ENCODE results near the gene PPM1J.

The PPM1J gene

DNA sequence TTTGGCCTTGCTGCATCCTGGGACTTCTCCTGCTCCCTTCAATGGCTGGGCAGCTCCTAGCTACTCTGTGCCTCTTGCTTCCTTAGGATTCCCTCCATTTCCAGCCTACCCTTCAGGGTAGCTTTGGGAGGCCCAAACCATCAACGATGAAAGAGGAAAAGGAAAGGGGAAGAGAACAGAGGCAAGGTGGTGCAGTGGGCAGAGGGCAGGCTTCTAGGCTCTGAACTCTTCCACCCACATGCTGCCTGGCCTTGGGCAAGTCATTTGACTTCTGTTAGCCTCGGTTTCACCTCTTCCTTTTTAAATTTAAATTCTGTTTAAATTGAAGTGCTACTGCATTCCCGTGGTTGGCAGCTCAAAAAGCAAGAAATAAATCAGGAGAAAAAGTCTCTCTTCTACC, 5.7 kb upstream of the PPM1J start:
- DNase-seq = no peak

DNA sequence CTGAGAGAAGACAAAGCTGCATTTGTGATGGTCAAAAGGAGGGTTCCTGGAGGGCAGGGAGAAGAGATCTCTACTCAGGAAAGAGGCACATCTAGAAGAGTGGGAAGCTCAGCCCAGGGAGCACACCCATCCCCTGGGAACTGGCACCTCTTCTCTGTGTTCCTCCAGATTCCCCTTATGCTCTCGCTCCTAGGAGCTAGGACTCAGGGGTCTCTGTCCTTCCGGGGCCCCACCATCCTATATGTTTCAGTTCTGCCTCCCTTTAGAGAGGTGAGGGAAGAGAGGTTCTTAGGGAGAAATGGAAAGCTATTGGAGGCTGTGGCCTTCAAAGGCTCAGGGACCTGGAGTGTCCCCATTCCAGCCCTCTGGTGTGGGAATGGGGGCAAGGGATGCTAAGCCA, 4.6 kb upstream of the PPM1J start:
- DNase-seq = no peak

DNA sequence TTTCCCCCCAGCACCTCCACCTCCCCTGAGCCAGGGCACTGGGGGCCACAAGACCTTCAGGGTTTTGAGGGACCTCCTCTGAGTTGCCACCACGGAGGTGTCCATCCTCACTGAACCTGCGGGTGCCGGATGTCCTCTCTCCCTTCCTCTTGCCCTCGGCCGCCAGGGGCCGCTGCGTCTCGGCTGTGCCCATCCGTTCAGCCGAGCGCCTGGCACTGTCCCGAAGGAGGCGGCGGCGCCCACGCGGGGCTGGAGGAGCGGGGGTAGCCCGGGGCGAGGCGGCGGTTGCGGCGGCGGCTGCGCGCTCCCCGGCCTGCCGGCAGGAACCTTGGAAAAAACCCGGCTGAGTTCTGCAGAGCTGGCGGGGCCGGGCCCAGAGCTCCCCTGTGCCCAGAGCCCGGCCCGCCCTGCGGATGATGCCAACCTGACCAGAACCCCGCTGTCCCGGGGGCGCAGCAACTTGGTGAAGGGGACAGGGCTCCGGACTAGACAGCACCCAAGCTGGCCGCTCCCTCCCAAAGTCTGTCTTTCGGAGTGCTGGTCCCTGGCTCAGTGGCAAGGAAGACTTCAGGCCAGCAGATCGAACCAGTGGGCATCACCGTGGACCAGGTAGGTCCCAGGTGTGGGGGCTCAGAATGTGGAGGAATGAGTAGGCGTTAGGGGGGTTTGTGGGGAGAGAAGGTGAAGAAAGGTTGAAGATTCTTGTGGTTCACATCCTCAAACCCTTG, 3.7 kb upstream of the PPM1J start:
- peak; percentile 86 for DNase-seq

DNA sequence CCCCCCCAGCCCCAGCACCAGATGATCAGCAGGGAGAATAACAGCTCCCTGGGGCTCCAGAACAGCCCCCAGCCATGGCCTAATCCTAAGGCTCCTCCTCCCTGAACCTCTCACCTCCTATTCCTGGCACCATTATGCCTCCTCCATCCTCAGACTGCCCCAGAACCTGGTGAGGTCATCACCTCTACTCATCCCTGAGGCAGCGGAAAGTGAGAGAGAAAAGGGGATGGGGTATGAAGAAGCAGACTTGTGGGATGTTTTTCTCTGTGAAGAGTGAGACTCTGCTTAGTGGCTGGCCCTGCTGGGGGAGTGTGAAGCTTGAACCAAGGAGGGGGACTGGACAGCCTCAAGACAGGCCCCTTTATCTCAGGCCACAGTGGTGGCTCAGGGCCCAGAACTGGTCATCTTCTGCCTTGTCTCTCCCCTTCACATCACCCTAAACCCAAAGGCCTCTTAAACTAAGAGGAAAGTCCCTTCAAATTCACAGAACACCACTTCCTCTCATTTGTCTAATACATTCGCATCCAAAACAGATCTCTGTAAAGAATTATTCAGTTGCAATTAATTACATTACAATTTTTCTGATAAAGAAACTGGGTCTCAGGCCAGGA, 2.2 kb upstream of the PPM1J start:
- DNase-seq = no peak

GRCh38 chr1:112716133-112716720, 1.1 kb upstream of the PPM1J start:
- DNase-seq = peak; percentile 98

GRCh38 chr1:112714313-112715263, 544 bp downstream of the PPM1J start:
- DNase-seq = peak; percentile 58

GRCh38 chr1:112713466-112714312, 1.4 kb downstream of the PPM1J start:
- no peak for DNase-seq

GRCh38 chr1:112712701-112713128, 2.4 kb downstream of the PPM1J start:
- DNase-seq = no peak

DNA sequence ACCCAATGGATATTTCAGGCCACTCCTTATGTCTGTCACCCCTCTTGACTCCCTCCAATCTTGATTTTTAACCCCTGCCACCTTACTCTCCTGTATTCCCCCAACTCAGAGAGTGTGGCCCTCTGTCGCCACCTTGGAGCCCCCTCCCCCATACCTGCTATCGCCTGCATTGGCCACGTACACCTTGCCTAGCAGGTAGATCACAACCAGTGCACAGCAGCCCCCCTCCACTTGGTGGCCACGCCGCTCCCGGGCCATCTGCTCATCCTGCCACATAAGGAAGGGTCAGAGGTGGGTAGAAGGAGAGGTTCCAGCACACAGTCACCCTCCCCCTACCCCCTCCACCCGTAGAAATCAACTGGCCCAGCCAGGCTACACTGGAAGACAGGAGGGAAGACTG, 2.9 kb downstream of the PPM1J start:
- DNase-seq = no peak

DNA sequence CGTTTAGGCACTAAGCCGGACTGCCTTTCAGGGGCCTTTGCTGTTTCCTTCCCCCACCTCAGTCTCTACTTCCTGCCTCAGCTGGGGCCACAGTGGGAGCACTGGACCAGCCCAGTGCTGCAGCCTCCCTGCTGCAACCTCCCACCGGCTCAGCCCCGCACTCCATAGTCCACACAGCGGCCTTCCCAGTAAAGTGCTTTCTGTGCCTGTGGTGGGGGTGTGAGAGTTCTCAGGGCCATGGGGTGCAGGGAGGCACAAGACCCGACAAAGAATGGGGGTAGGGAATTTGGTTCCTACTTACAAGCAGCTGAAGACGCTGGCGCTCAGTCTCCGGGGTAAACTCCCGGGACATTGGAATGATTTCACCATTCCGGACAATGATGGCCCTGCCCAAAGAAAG, 3.5 kb downstream of the PPM1J start:
- DNase-seq = no peak

- DNase-seq = no peak
These were observed 4.1 kb downstream of the PPM1J start for GRCh38 chr1:112711041-112711440.

- DNase-seq = no peak
These were observed 4.5 kb downstream of the PPM1J start for GRCh38 chr1:112710586-112710985.

GRCh38 chr1:112710159-112710558, 5.0 kb downstream of the PPM1J start:
- DNase-seq = no peak

GRCh38 chr1:112708489-112708888, 6.6 kb downstream of the PPM1J start:
- DNase-seq = no peak

- DNase-seq = no peak
These were observed 7.1 kb downstream of the PPM1J start for GRCh38 chr1:112708002-112708448.

DNA sequence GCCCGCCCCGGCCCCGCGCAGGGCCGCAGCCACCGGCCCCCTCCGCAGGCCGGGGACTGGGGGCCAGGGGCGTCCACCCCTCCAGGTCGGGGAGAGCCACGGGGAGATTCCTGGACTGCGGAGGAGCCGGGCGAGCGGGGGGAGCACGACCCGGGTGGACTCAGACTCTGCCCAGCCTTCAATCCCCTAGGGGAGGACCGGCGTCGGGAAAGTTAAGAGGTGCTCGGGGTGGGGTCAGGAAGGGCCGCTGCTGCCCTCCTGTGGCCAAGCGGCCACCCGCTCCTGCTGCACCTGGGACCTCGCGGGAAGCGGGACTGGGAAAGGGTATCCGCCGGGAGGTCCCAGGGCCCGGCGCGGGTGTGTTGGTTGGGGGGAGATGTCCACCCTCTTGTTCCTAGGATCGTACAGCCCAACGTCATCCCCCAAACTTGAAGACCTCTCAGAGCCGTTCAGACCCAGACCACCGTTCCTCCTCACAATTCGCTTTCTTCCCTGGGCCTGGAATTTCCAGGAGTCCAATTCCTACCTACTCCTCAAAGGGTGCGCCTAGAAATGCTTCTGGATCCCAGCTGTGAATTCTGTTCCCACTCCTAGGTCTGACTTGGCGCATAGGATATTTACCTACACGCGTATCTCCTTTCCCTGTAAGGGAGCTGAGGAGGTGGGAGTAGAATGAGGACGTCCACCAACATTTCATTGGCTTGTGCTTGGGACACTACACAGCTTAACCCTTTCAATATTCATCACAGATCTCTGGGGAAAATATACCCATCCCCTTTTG, 7.7 kb downstream of the PPM1J start:
- peak; percentile 94 for DNase-seq

DNA sequence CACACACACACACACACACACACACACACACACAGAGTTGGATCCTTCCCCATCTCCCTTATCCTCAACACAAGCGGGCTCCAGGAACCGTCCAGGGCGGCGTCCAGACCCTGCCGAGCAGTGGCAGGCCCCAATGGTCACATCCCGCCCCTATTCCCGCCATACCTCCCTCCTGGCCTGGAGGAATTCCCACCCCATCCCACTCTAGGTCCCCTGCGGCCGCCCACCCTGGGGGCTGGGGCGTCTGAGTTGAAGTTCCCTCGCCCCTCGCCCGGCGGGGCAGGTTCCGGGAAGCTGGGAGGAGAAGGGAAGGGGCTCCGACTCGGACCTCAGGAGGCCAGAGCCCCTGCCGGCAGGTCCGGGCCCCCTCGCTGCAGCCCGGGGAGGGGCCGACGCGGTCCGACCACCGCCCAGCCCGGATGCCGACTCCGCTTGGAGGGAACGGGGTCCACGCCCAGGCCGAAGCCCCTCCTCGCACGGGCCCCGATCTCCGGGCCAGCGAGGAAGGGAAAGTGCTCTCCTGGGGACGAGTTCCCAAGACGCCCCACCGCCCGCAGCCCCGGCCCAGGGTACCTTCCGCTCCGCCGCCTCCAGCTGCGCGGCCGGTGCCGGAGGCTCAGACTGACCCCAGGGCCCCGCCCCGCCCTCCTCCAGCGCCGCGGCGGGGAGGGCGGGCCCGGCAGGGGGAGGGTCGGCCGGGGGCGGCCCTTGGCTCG, 8.5 kb downstream of the PPM1J start, which contains the start of gene RHOC:
TSS of gene RHOC (minus strand) at position 623 of the 716 bp plus-strand sequence. CDS start 3,328 bp downstream, outside the sequence.
- DNase-seq = peak; percentile 80

GRCh38 chr1:112704934-112705627, 10.1 kb downstream of the PPM1J start:
- DNase-seq = peak; percentile 94

DNA sequence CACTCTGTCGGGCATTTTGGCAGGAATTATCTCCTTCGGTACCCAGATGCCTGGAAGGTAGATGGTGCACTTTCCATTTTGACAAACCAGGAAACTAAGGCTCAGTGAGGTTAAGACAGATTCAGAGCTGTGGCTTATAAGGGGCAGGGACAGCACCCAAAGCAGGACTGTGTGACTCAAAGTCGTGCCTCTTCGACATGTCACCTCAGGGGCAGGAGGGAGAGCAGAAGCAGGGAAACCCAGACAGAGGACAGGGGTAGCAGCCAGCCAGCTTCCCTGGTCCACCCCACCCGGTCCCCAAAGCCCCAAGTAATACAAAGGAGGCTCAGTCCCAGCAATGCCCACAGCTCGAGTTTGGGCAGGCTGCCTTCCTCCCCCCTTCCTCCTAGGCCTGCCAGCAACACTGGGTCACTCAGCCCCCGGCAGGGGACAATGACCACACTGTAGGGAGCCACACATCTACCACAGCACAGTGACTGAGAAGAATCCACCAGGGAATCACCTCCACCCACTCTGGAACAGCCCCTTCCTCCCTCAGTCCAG, 10.7 kb downstream of the PPM1J start:
- no peak for DNase-seq
